NCI-H2029 (cell line): ENCODE data around the gene DCAF4L1.

Experiments
- DNase-seq: peaks from one replicate; lab custom pipeline; 2025; lab: John Stamatoyannopoulos, UW

Gene DCAF4L1

GRCh38 chr4:41981456-41981855, at the start of gene DCAF4L1:
Gene DCAF4L1 (plus strand): TSS chr4:41981756. CDS start chr4:41981793, 37 bp downstream.
- DNase-seq = no peak

GRCh38 chr4:41932988-41933387, 48.6 kb upstream of the DCAF4L1 start:
- no peak for DNase-seq

- peak; percentile 44 for DNase-seq
These were observed 47.5 kb upstream of the DCAF4L1 start for GRCh38 chr4:41933997-41934503.

- no peak for DNase-seq
These were observed 47.0 kb upstream of the DCAF4L1 start for GRCh38 chr4:41934514-41934900.

- peak; percentile 93 for DNase-seq
These were observed 46.5 kb upstream of the DCAF4L1 start, which contains the start of gene TMEM33 for GRCh38 chr4:41934901-41935651. Gene TMEM33 (plus strand): TSS chr4:41935429. CDS start chr4:41935485, 56 bp downstream.

GRCh38 chr4:41935652-41936021, 45.9 kb upstream of the DCAF4L1 start:
- peak; percentile 8 for DNase-seq

GRCh38 chr4:41939016-41939626, 42.4 kb upstream of the DCAF4L1 start:
- DNase-seq = peak; percentile 2

- no peak for DNase-seq
These were observed 40.7 kb upstream of the DCAF4L1 start for GRCh38 chr4:41940834-41941233.

GRCh38 chr4:41943506-41943905, 38.0 kb upstream of the DCAF4L1 start:
- DNase-seq = no peak

GRCh38 chr4:41944089-41944488, 37.5 kb upstream of the DCAF4L1 start:
- DNase-seq = no peak

- DNase-seq = no peak
These were observed 32.0 kb upstream of the DCAF4L1 start for GRCh38 chr4:41949531-41949930.

GRCh38 chr4:41957634-41958033, 23.9 kb upstream of the DCAF4L1 start:
- DNase-seq = peak; percentile 24

- no peak for DNase-seq
These were observed 18.5 kb upstream of the DCAF4L1 start for GRCh38 chr4:41963105-41963504.

GRCh38 chr4:41964401-41964800, 17.2 kb upstream of the DCAF4L1 start:
- no peak for DNase-seq

- DNase-seq = no peak
These were observed 14.2 kb upstream of the DCAF4L1 start for GRCh38 chr4:41967392-41967791.

GRCh38 chr4:41969671-41970070, 11.9 kb upstream of the DCAF4L1 start:
- DNase-seq = no peak

GRCh38 chr4:41975341-41975740, 6.2 kb upstream of the DCAF4L1 start:
- no peak for DNase-seq

GRCh38 chr4:41976775-41977516, 4.6 kb upstream of the DCAF4L1 start:
- peak; percentile 63 for DNase-seq

- DNase-seq = no peak
These were observed 3.8 kb upstream of the DCAF4L1 start for GRCh38 chr4:41977709-41978108.

- no peak for DNase-seq
These were observed 1.2 kb downstream of the DCAF4L1 start for GRCh38 chr4:41982716-41983115.

- DNase-seq = no peak
These were observed 3.6 kb downstream of the DCAF4L1 start for GRCh38 chr4:41985151-41985550.

- DNase-seq = no peak
These were observed 8.4 kb downstream of the DCAF4L1 start for GRCh38 chr4:41989994-41990364.
